Activated CD8-positive, alpha-beta memory T cell treated with anti-CD3 and anti-CD28 coated beads for 4 hours (primary cell): ENCODE data around the gene BIVM.
"Not testable (repeated sequence)": the region's sequence is repeated elsewhere in the genome, so short reads cannot be mapped to it uniquely, and the experiment has no call there.

ENCODE experiments used
- DNase-seq, 2 donors: peaks; one replicate each; pipeline ENCODE4 v3.0.0-alpha.2; 2020; ENCODE audit warnings: low read depth in 2 of 2

BIVM gene, protein sequence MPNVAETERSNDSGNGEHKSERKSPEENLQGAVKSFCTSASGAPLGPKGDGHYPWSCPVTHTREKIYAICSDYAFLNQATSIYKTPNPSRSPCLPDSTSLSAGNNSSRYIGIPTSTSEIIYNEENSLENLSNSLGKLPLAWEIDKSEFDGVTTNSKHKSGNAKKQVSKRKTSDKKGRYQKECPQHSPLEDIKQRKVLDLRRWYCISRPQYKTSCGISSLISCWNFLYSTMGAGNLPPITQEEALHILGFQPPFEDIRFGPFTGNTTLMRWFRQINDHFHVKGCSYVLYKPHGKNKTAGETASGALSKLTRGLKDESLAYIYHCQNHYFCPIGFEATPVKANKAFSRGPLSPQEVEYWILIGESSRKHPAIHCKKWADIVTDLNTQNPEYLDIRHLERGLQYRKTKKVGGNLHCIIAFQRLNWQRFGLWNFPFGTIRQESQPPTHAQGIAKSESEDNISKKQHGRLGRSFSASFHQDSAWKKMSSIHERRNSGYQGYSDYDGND

DNA sequence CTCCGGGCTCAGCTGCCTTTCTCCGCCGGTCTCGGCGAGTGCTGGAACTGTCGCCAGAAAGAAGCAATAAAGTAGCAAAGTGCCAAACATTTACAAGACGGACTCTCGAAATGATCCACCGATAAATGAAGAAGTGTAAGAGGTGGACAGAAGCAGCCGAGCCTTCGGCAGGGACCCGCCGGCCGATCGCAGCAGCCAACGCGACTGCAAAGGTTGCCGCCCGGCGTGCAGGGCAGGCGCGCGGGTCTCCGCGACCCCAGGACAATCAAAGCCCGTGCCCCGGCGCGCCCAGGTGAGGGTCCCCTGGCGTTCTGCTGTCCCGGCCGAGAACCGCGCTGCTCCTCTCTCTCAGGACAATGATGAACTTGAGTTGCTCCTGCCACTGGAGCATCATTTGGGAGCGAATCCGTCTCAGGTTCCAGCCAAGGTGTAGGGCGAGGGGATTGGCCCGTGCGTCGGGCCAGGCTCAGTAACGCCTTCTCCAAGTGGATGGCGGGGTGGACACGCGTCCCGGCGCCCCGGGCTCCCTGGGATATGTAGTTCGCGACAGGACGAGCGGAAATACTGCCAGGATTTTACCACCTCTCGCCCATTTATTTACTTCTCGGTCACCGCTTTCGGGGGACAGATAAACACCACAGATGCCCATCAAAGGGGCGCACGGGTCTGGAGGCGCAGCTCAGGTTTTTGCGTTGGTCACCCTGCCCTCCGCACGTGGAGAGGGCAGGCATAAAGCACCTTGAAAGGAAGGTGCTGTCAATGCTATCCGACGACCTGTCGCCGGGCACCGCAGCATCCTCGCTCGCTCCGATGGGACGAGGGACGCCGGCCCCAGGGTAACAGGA is at the start of gene BIVM, which contains the start of gene POGLUT2:
BIVM (plus strand) TSS at position 539 of the 845 bp plus-strand sequence. CDS start 8,149 bp downstream, outside the sequence.
POGLUT2 (minus strand) TSS at position 396 of the 845 bp plus-strand sequence; CDS start at position 90, 306 bp downstream.
- peak in 1 of 2 donors; percentile 45 for DNase-seq

DNA sequence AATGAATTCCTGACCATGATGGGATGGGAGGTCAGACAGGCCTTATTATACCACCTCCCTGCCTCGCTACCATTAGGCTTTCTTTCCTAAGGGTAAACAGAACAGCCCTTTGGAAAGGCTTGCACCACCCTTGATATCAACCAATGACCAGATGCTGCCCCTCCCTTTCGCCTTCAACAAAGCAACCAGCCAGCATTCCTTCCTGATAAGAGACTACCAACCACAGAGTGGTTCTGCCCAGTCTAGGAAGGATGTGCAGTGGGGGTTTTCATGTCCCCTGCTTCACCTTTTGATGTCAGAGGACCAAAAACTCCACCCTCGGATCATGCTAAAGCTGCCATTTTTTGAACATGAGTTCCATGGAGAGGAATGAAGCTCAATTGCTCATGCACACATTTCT is 47.0 kb upstream of the BIVM start:
- no peak for DNase-seq

DNA sequence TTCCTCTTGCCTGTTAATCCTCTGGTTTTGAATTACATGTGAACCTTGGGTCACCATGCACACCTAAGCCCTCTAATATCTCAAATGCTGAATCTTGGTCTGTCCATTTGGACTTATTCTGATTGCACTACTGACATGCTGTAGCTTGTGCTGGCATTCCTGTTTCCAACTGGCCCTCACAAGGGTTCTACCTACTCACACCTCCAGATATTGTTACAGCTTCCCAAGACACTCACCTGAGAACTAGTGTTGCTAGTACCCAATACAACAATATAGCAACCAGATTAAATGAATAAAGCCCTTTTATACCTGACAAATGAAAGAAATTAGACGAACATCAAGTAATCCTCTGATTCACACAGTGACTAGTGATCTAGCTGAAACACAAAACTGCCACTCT is 41.9 kb upstream of the BIVM start:
- no peak for DNase-seq

DNA sequence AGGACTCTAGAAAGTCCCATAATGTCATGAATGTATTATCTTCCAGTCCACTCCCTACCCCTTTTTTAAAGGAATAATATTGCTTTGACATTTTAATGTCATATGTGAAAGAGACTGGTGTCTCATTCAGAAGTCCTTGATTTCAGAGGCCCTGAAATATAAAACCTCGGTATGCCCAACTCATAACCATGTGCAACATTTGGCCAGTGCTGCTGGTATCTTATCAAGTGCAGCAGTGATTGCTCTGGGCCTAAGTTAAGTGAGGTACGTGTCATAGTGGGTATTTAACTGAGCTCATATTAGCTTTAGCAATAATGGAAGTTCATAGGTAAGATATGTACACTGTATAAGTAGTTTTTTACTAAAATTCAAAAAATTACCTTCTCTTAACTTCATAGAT is 40.1 kb upstream of the BIVM start:
- DNase-seq, result no peak

DNA sequence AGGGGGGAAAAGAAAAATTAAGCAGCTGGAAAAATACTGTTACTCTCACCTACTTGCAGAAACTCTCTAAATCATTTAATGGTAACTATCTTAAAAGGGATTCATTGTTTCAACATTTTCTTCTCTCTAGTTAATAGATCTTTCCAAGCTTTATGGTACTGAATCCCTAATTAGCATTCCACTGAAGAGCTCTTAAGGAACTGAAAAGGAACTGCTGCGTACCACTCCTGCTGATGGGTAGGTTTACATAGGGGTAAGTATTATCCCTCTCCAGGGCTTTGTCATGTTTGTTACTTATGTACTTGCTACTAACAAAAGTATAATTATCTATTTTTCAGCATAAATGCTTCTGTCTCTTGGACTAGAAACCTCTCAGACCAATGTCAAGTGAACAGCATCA is 37.8 kb upstream of the BIVM start:
- DNase-seq, result no peak

DNA sequence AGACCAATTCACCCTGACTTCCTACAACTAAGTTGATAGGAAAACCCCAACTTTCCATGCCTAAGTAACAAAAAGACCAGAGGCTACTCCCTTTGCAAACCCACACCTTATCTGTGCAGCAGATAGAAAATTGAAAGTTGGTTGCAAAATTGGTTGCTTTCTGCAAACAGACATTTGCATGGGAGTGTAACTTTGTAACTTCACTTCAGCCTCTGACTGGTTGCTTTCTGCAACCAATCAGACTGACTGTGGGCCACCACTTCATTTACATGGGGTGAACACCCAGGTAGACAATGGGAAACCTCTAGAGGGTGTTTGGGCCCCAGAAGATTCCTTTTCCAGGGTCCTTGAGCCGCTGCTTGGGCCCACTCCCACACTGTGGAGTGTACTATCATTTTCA is 35.2 kb upstream of the BIVM start:
- DNase-seq, result no peak

DNA sequence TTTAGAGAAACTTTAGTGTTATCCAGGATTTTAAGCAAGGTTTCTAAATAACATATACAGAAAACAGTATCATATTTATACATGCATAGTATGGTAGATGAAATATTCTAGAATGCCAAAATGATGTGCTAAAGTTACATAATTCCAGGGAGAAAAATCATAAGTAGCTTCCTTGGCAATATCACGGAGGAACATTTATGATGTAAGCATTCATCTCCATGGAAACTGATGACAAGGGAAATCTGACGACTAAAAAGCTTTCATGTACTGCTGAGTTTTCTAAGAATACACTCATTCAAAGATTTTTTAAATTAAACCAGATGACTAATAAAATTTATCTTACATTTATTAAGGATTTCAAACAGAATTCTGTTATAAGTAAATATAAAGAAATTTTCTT is 30.0 kb upstream of the BIVM start:
- no peak for DNase-seq

DNA sequence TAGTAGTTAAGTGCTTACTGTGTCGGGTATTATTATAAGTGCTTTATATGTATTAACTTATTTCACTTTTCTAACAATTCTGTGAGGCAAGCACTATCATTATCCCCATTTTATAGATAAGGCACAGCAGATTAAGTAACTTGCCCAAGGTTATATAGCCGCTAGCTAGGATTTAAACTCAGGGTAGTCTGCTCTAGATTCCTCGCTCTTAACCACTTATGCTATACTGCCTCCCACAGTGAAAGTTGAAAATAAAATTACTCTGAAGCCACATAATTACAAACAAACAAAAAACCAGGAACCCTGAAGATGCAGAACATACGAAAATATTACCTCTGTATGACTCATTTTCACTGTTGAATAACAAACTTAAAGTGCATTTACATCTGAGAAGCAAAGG is 29.2 kb upstream of the BIVM start:
- no peak for DNase-seq

DNA sequence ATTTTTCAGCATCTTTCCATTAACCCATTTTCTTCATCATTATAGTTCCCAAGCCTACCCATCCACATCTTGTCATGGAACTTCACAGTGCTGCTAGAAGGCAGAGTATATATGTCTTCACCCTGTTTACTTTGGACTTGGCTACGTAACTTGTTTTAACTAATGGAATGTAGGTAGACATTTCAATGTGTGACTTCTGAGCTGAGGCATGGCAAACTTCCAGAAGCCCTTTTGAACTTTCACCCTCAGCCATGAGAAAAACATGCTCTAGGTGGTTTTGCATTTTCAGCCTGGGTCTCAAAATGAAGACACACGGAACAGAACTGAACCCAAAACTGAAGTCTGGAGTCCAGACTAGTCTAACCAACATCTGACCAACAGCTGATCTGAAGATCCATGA is 28.5 kb upstream of the BIVM start:
- no peak for DNase-seq

DNA sequence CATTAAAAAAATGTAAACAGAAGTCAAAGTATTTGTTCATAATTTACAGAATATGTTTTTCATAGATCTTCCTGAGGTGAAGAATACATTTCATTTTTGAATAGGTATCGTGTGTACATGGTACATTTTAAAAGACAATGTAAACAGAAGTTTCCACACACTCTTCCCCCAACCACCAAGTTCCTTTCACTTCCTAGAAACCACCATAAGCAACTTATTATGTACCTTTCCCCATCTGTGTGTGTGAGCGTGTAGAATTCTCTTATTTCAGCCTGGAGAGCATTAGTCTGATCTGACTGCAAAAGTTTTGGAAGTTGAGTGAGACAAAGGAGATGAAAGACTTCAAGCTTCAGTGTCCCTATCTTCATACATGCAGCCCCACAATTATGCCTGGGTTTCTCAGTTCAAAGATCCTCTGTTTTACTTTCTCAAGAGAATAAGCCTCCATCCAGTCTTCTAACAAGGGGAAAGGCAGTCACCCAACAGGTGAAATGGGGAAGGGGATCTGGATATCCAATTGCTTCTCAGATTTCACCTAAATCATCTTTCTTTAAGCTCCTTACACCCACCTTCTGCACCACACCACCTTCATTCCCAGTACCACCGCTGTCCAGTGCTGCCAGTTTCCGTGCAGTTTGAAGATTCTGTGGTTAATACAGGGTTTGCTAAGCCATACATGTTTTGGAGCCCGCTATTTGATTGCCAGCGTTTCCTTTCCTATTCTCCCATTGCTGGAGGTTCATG is 27.4 kb upstream of the BIVM start:
- DNase-seq, result no peak

DNA sequence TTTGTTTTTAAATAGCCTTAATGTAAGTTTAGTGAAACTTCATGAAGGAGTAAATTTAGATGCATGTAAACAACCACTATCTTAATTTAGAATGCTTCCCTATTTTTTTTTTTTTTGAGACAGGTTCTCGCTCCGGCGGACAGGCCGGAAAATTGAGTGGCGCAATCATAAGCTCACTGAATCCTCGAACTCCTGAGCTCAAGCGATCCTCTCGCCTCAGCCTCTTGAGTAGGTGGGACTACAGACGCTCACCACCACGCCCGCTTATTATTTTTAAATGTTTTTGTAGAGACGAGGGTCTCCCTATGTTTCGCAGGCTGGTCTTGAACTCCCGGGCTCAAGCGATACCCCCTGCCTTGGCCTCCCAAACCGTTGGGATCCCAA is 26.9 kb upstream of the BIVM start:
- DNase-seq, result no peak

DNA sequence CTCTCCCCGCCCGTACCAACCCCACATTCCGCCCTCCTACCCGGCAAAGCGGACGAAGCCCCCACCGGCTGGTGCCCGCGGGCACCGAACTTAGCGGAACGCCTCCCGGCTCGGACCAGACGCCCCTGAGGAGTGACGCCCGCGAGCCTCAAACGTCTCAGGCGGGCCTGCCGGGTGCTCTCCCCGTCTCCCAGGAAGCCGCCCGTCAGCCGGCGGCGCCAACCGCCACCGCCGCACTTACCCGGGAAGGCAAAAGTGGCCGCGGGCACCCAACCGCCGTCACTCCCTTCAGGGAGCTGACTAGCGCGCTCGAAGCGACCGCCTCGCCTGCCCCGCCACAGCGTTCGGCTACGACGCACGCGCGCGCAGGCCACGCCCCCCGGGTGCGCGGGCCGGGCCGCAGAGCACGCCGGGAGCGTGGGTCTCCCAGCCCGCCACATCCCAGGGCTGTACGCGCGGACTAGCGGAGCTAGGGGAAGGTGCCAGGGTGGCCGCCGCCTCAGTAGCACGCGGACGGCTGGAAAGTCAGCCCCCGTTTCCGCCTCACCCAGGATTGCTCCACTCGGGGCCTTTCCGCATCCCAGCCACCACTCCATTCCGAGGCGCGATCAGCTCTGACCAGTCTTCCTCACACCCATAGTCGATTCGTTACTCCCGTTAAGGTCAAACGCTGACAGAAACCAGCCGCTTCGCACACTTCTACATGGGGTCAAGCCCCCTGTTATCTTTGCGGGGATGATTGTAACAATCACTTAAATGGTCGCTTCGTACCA is 25.3 kb upstream of the BIVM start, which contains the start of gene TEX30:
TEX30 (minus strand) TSS at position 346 of the 773 bp plus-strand sequence. CDS start 3,760 bp downstream, outside the sequence.
- DNase-seq, result peak; percentile 67 to 72

DNA sequence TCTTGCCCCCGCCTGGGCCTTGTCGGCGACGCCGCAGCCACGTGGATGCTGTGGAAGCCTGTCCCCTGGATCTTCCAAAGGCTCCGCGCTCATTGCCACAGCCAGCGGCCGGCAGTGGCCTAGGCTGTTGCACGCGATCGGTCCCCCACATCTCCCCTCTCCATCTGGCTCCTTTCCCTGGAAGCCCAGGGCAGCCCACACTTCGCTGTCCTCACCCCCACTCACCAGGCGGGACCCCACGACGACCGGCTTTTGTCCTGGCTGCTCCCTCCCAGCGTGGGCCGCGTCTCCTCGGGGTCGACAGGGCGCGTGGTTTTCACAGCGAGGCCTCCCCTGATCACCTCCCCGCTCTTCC is 24.7 kb upstream of the BIVM start:
- no peak for DNase-seq

DNA sequence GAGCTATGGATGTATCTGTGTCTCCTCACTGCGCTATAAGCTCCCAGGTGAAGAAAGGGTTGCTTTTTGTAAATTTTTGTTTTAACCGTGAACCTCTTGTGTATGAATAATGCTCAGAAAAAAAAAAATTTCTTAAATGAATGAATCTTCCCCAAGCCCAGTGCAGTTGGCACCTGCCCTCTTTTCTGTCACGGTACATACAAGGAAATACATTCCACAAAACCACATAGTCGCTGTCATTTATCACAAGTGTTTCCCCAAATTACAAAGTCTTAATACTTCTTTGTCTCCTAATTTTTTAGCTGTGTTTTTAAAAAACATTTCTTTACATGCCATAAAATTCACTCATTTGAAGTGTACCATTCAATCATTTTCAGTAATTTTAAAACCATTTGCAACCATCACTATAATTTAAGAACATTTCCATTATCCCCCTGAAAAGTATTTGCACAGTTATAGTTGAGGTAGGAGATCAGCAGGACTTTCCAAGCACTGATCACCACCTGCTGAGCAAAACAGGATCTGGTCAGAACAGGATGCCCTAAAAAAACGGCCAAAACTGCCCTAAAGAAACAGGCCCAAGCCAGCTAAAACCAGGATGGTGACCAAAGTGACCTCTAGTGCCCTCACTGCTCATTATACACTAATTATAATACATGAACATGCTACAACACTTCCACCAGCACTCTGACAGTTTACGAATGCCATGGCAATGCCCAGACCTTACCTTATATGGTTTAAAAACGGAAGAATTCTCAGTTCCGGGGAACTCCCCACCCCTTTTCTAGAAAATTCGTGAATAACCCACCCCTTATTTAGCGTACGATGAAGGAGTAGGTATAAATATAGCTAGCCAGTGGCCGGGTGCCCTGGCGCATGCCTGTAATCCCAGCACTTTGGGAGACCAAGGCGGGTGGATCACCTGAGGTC is 24.1 kb upstream of the BIVM start:
- DNase-seq, result no peak

DNA sequence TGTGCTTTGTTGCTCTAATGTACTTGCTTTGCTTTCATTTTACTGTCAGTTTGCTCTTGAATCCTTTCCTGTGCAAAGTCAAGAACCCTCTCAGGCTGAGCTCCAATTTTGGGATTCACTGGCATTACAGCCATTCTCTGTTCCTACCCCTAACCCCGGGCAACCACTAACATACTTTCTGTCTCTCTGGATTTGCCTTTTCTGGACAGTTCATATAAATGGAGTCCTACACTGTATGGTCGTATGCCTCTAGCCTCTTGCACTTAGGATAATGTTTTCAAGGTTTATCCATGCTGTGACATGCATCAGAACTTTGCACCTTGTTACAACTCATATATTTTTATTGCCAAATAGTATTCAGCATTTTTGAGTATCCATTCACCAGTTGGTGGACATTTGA is 22.6 kb upstream of the BIVM start:
- no peak for DNase-seq

DNA sequence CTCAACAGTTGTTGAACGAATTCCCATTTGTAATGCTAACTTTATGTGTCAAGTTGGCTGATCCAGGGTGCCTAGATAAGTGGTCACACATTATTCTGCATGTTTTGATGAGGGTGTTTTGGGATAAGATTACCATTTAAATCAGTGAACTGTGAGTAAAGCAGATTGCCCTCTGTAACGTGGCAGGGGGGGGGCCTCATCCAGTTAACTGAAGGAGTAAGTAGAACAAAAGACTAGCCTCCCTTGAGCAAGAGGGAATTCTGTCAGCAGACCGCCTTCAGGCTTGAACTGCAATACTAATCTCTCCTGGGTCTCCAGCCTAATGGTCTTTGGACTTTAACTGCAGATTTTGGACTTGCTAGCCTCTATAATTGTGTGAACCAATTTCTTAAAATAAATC is 21.2 kb upstream of the BIVM start:
- DNase-seq, result no peak

DNA sequence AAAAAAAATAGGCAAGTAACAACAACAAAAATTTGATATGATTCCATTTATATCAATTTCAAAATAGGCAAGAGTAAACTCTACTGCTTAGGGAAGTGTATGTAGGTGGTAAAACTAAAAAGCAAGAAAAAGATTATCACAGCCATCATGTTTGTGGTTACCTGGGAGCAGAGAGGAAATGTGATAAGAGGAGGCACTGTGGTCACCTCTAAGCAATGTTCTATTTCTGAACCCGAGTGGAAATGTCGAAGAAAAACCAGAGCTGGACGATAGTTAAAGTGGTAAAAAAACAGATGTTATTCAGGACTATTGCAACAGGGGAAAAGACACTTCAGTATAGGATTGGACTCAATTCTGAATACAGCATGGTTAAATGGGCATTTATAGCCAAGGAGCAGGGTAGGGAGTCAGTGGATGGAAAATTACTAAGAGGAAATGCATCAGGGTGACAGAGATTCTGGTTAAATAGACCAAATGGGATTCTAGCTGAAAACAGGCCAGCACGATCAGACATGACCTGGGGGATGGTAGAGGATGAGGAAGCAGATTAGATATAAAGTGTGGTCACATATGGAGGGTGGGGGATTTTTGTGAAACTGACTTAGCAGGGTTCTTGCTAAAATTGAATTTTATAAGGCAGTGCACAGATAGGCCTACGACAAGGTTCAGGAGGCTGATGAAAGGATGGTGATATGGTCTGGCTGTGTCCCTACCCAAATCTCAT is 19.3 kb upstream of the BIVM start:
- DNase-seq, result no peak

DNA sequence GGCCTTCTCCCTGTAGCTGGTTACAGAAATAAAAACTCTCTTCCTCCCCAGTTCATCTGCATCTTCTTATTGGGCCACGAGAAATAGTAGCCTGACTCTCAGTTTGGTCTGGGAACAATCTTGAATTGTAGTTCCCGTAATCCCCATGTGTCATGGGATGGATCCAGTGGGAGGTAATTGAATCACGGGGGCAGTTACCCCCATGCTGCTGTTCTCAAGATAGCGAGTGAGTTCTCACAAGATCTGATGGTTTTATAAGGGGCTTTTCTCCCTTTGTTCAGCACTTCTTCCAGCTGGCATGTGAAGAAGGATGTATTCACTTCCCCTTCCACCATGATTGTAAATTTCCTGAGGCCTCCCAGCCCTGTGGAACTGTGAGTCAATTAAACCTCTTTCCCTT is 18.3 kb upstream of the BIVM start:
- not testable (repeated sequence) for DNase-seq

DNA sequence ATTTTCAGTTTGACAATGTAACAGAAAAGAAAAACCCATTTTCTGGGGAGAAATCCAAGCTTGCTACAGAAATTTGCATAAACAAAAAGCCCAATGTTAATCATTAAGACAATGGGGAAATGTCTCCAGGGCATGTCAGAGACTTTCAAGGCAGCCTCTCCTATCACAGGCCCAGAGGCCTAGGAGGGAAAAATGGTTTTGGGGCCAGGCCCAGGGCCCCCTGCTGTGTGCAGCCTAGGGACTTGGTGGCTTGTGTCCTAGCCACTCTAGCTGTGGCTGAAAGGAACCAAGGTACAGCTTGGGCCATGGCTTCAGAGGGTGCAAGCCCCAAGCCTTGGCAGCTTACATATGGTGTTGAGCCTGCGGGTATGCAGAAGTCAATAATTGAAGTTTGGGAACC is 17.3 kb upstream of the BIVM start:
- no peak for DNase-seq
